PC-3 (cell line): ENCODE data around the gene PANK4.

Source experiments
- CTCF ChIP-seq: fragments of 300-600 bp; sonication (generic); conservative IDR thresholded peaks from 2 replicates; pipeline ENCODE4 v1.5.1; 2017; ENCODE audit warnings: antibody characterized with exemption, low read depth, mild to moderate bottlenecking, low read length
- EZH2 ChIP-seq: fragments of 300-600 bp; sonication (generic); IDR thresholded peaks from one replicate; pipeline ENCODE4 v1.6.1; 2017; ENCODE audit warnings: antibody characterized with exemption, mild to moderate bottlenecking, low read length; ENCODE audit not compliant: unreplicated experiment
- EZH2phosphoT487 ChIP-seq: fragments of 300-600 bp; sonication (generic); IDR thresholded peaks from 2 replicates; pipeline ENCODE4 v1.6.1; 2018; ENCODE audit warnings: mild to moderate bottlenecking, antibody characterized with exemption, low read length, borderline replicate concordance

- TF ChIP-seq CTCF (no peak), EZH2 (no peak), EZH2phosphoT487 (no peak)
Measured at GRCh38 chr1:2486041-2486440, 40.4 kb downstream of the PANK4 start.
